ENCODE data around the gene ROBO3.

The ROBO3 gene

GRCh38 chr11:124865181-124865901 is at the start of gene ROBO3:
Gene ROBO3, plus strand, starts transcription at chr11:124865432. Its CDS starts 146 bp downstream, at chr11:124865578.
- DNase-seq: no peak

- no peak for DNase-seq
These were observed 48.2 kb upstream of the ROBO3 start for GRCh38 chr11:124817036-124817435.

- DNase-seq: no peak
These were observed 43.1 kb upstream of the ROBO3 start for GRCh38 chr11:124821995-124822730.

- no peak for DNase-seq
These were observed 41.5 kb upstream of the ROBO3 start for GRCh38 chr11:124823512-124824376.

- DNase-seq: no peak
These were observed 39.4 kb upstream of the ROBO3 start for GRCh38 chr11:124825876-124826275.

- no peak for DNase-seq
These were observed 35.2 kb upstream of the ROBO3 start for GRCh38 chr11:124829986-124830385.

- no peak for DNase-seq
These were observed 34.5 kb upstream of the ROBO3 start for GRCh38 chr11:124830749-124831148.

- no peak for DNase-seq
These were observed 33.3 kb upstream of the ROBO3 start for GRCh38 chr11:124831897-124832296.

GRCh38 chr11:124832571-124832970 is 32.7 kb upstream of the ROBO3 start:
- DNase-seq: no peak

GRCh38 chr11:124834526-124835180 is 30.6 kb upstream of the ROBO3 start:
- no peak for DNase-seq

- no peak for DNase-seq
These were observed 29.3 kb upstream of the ROBO3 start for GRCh38 chr11:124835918-124836317.

GRCh38 chr11:124837491-124837856 is 27.8 kb upstream of the ROBO3 start:
- no peak for DNase-seq

GRCh38 chr11:124838805-124839127 is 26.5 kb upstream of the ROBO3 start:
- no peak for DNase-seq

GRCh38 chr11:124839128-124839971 is 25.9 kb upstream of the ROBO3 start:
- DNase-seq: no peak

- DNase-seq: no peak
These were observed 25.1 kb upstream of the ROBO3 start for GRCh38 chr11:124839972-124840621.

- DNase-seq: no peak
These were observed 24.6 kb upstream of the ROBO3 start for GRCh38 chr11:124840666-124841065.

- DNase-seq: no peak
These were observed 24.0 kb upstream of the ROBO3 start for GRCh38 chr11:124841201-124841600.

GRCh38 chr11:124841840-124842239 is 23.4 kb upstream of the ROBO3 start:
- no peak for DNase-seq

- DNase-seq: no peak
These were observed 22.9 kb upstream of the ROBO3 start for GRCh38 chr11:124842305-124842704.

GRCh38 chr11:124843616-124843910 is 21.7 kb upstream of the ROBO3 start:
- no peak for DNase-seq

GRCh38 chr11:124844664-124845079 is 20.6 kb upstream of the ROBO3 start:
- DNase-seq: no peak

All from stimulated activated naive CD4-positive, alpha-beta T cell treated with Interleukin-2 at 50 U/mL for 16 hours (primary cell).